ENCODE results near the gene GPATCH2.

GPATCH2 gene

GRCh38 chr1:217577336-217577735 lies 53.6 kb downstream of the GPATCH2 start:
- no peak for DNase-seq

- no peak for DNase-seq
These were observed 56.5 kb downstream of the GPATCH2 start for GRCh38 chr1:217574265-217574949.

DNA sequence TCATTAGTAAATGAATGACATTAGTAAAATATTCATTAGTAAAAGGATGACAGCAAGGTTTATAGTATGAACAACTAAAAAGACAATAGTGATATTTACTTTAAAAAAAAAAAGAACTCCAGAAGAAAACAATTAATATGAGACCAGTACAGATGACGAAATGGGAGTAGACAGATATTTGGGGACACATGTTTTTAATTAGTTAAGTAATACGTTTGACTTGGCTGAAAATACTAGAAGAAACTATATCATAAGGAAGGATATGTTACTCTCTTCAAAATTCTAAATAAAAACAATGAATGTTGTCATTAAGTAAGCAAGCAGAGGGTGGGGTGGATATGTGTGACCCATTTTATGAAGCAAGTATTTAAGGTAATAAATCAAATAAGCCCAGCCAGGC lies 61.9 kb downstream of the GPATCH2 start:
- no peak for DNase-seq

DNA sequence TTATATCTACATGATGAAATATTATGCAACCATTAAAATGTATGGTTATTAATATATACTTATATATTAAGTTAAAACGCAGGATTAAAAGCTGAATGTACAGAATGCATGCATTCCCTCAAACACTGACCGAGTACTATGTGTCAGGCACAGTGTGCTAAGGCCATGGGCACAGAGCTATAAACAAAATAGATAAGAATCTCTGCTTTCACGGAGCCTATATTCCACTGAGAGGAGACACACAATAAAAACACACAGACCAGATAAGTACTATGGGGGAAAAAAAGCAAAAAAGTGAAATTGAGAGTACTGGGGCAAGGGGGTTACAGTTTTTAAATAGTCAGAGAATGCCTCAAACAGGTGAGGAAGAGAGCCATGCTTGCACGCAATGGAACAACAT lies 62.7 kb downstream of the GPATCH2 start:
- no peak for DNase-seq

DNA sequence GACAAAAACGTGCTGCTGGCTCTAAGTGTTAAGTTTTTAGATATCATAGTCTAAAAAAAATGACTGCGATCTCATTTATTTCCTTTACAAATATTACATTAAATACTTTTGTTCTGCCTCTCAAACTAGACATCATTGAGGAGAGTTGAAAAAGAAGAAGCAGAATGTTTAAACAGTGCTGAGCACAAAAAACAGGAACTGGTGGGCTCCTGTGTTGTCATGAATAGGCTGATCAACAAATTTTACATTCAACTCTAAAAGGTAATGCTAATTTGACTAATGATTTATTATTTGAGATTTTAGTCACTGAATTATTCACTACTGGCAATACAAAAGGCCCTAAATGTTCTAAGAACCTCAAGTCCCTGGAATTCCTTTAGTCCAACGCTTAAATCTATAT lies 66.1 kb downstream of the GPATCH2 start:
- DNase-seq, result no peak

DNA sequence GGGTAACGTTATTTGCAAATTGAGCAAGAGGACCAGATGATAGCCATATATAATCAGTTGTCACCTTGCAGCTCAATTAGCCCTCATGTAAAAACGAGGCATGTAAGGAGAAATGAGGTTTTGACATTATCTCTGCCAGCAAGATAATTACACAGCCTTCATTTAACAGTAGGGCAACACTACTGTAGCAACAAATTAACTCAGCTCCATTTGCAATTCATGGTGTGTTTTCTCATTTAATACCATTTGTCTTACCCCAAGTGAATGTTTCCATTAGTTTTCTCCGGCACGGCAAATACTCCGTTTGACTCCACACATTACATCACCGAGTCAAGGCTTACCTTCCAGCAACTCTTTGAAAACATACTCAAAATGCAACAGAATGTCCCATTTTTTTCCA lies 66.7 kb downstream of the GPATCH2 start:
- DNase-seq, result no peak

GRCh38 chr1:217563179-217563578 lies 67.7 kb downstream of the GPATCH2 start:
- DNase-seq, result no peak

DNA sequence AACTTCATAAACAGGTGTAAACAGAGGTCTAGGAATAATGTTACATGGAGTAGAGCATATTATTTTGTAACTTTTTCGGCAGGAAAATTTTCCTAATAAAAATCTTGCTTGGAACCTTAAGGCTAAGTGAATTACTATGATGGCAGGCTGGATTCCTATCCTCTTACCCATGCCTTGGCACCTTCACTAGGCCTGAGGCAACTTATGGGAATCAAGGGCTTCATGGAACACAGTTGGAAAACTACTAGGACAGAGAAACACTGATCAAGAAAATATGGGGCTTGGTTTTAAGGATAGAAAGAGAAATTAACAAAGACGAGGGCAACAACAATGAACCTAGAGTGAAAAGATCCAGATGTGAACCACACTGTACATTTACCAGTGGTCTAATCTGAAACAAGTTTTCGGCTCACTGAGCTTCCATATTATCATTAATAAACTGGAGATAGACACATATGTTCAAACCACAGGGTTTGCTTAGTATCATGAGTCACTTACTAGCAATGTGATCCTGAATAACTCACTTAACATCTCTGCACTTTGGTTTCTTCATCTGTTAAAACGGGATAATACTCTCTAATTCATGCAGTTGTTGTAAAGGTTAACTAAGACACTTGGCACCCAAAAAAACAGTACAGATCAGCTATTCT lies 68.5 kb downstream of the GPATCH2 start:
- no peak for DNase-seq

DNA sequence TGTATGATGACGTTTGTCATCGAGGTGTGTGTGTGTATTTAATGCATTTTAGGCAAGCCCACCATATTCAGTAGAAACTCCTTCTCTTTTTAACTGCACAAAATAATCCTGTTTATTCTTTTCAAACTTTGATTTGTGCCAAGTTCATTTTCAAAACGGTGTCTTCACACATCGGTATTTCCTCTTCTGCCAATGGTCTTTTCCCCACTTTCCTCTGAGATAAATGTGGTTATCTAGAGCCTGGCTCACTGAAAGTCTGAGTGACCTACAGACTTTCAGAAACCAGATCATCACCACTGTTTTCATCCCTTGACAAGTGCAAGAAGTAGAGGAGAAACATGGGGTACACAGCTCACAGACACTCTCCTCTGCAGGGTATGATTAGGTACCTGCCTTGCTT lies 69.4 kb downstream of the GPATCH2 start:
- no peak for DNase-seq

GRCh38 chr1:217554849-217555248 lies 76.0 kb downstream of the GPATCH2 start:
- DNase-seq, result no peak

- no peak for DNase-seq
These were observed 76.9 kb downstream of the GPATCH2 start for GRCh38 chr1:217553949-217554509.

GRCh38 chr1:217552339-217552951 lies 78.4 kb downstream of the GPATCH2 start:
- no peak for DNase-seq

- DNase-seq, result no peak
These were observed 88.1 kb downstream of the GPATCH2 start for GRCh38 chr1:217542837-217543236.

- DNase-seq, result no peak
These were observed 88.6 kb downstream of the GPATCH2 start for GRCh38 chr1:217542136-217542777.

GRCh38 chr1:217540321-217540720 lies 90.6 kb downstream of the GPATCH2 start:
- DNase-seq, result no peak

- no peak for DNase-seq
These were observed 91.4 kb downstream of the GPATCH2 start for GRCh38 chr1:217539510-217539909.

DNA sequence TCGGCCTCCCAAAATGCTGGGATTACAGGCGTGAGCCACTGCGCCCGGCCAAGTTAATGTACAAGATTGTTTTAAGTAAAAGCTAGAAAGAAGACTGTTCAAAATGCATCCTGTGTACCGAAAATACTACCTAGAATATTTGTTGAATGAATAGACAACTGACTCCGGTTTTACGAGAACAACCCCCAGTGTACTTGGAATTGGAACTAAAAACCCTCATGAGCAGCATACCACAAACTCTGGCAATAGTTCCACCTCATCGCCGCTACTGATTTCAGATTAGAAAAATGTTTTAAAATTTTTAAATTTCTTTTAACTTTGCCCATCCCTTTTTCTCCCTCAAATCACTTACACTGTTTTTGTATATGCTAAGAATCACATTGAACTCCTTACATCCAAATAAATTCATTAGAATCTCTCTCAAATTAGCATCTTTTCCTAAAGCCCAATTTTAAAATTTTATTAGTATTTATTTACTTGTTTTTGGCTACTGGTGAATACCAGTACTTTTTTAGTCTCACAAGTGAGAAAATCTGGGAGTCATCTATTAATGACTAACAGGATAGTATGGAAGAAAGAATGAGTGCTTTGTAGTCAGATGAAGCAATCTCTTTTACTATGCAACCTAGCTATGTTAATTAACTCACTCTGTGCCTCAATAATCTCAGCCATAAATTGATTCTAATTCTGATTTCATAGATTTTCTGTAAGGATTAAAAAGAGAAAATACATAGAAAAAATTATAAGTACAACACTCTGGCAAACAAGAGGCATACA lies 95.1 kb downstream of the GPATCH2 start:
- no peak for DNase-seq

GRCh38 chr1:217534566-217534965 lies 96.3 kb downstream of the GPATCH2 start:
- DNase-seq, result no peak

- DNase-seq, result no peak
These were observed 102.6 kb downstream of the GPATCH2 start for GRCh38 chr1:217528271-217528670.

DNA sequence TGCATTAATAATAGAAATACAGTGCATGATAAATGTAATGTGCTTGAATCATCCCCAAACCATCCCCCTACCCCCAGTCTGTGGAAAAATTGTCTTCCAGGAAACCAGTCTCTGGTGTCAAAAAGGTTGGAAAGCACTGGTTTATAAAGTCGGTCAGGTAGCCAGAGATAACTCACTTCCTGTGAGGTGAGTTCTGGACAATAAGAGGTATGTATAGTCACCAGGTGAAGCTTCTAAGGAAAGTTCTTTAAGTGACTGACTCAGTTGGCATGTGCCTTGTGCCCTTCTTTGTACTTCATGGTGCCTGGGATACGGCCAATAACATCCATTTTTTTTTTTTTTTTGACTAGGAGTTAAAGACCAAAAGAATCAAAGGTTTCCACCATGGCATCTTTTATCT lies 103.7 kb downstream of the GPATCH2 start:
- DNase-seq, result no peak

GRCh38 chr1:217526636-217527035 lies 104.3 kb downstream of the GPATCH2 start:
- DNase-seq, result no peak

GRCh38 chr1:217525773-217526490 lies 105.0 kb downstream of the GPATCH2 start:
- DNase-seq, result no peak

Measured in stimulated activated CD4-positive, alpha-beta T cell treated with anti-CD3 and anti-CD28 coated beads, Interleukin-4, amount 100 ng/mL, for 4 hours (primary cell).